SKM-1 treated with dmso at 0.1 percent for 144 hours (cell line): ENCODE measurements around the gene TFF1.
A peak's percentile ranks its signal among the peaks of the same experiment; 100 is the strongest.

Experiments
- DNase-seq: peaks from one replicate; lab custom pipeline; 2025; ENCODE audit not compliant: unreplicated experiment; lab: John Stamatoyannopoulos, UW

TFF1 gene

DNA sequence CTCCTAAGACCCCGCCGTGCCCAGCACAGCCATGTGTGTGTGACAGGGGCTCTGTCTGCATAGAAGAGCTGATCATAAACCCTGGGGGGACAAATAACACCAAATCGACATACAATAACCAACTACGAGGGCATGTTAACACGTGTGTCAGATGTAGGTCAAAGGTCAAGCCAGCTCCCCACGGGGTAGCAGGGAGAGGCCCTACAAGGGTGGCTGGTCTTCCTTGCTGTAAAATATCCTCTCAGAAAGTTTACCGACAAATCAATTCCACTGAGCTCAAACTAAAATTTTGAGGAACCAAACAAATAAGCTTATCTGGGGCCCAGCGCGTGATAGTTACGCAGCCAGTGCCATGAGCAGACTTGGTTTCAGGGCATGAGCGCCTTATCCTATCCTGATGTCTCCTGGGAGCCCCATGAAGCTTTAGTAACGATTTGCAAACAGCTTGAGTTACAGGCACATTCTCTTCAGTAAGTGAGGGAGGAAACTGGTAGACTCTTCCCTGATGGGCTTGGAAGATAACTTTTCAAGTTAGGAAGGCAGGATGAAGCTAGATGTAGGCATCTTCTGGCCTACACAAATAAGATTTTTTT, 32.2 kb upstream of the TFF1 start:
- no peak for DNase-seq

DNA sequence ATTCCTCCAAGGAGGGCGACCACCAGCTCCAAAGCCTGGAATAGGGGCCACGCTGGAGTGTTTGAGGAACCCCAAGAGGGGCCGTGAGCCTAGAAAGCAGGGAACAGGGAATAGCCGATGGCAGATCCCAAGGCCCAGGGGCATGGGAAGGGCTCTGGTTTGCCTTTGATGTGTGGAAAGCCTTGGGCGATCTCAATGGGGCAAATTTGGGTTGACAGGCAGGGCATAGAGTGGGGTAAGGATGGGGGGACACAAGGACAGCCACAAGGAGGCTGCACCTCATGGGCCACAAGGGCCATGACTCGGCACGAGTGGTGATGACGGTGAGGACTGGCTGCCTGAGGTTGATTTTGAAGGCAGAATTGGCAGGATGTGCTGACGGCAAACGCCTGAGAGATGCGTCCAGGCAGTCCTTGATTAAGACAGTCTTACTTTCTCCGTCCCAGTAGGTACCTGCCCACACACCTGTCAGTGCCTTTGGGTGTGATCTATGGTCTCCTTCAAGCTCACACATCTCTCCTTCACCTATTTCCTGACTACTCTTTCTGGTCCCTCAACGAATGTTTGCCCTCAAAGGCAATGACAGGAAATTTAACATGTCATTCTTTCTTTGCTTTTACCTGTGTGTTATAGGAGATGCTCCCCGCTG, 31.5 kb upstream of the TFF1 start:
- no peak for DNase-seq

DNA sequence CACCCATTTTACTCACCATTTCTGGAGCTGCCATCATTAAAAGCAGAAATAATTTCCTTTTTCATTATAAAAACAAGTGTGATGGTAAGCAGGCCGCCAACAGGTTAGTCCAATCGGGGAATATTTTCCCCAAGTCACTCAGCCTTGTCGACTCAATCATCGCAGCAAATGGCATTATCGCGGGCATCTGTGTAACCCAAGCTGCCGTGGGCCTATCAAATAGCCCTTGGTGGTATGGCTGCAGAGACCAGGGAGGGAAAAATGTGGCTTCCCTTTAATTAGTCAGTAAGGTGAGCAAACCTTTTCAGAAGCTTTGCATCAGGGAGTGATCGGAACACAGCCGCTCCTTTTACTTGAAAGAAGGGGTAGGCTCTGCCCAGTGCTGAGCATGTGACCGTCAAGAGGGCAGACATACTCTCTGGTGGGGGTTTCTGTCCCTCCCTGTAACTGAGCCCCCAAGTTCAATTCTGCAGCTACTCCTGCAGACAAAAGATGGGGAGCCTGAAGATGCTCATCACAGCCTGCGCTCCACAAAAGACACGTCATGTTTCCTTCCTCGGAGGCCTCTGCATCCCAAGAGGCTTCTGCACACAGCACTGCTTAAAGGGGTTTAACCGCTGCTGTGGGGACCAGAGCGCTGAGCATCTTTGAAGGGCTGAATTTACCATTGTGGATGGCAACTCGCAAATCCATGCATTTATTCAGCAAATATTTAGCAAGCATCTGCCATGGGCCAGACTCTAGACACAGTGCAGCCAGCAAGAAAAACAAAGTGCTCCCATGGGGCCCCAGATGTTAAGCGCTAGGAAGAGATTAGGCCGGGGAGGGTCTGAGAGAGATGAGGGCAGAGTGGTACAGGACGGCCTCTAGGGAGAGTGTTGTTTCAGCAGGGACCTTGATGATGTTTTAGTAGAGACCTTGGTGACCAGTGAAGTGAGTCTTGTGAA, 30.7 kb upstream of the TFF1 start:
- no peak for DNase-seq

DNA sequence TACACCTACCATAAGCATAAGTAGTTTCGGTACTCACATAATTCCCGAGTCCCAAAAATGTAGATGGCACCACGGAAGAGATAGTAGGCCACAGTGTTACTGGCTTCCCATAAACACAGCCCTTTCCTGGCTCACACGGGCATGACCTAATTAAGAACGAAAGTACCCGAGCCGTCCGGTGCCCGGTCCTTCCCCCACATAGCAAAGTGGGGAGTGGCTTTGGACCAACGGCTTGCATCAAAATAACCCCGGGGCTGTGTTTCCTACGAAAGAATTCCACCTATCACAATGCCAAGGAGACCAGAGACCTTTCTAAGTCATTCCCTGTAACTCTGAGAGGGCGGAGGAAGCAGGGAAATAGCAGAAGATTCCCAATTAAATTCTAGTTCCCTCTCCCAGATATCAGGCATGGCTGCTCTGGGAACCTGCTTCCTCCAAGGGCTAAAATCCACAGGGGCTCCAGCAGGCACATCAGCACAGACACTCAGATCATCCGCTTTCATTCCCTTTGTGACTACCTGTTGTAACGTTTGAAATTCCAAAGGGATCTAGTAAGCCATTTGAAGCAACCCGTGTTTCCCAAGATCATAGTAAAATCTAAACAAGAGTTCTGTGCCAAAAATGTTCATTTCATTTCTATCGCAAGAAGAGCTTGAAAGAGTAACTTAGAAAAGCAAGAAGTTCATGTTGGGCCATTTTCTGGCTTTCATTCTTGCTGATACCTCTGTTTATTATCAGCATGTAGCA, 29.7 kb upstream of the TFF1 start, which contains the start of gene TMPRSS3:
TMPRSS3 (minus strand) TSS at position 148 of the 747 bp plus-strand sequence. CDS start 635 bp downstream, outside the sequence.
- no peak for DNase-seq

DNA sequence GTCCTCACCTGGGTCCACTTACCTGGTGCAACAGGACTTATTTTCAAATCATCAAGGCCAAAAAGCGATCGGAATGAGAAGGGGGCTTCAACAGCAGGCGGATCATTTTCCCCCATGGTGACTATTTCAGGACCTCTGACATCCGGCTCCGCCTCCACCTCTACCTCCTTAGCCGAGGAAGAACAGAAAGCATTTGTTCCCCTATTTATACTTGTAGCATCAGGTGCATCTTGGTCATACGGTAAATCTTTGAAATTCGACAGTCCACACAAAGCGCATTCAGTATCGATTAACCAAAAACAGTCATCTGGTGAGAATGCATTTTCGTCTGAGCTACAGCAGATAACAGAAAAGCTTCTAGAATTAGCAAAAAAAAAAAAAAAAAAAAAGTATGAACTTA, 29.0 kb upstream of the TFF1 start:
- DNase-seq = no peak

DNA sequence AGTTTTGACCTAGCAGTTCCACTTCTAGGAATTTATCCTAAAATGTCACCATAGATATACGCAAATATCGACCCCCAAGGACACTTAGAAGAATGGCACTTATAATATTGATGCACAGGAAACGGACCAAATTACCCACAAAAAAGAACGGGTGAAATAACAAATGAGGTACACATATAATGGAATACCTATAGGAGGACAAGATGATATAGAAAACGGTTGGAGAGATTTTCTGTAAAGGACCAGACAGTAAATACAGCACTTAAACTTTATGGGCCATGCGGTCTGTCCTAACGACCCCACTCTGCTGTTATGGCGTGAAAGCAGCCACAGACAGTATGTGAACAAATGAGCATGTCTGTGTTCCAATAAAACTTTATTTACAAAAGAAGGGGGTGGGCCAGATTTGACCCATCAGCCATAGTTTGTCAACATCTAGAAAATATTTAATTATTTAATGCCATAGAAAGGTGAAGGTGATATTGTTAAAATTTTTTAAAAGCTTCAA, 27.2 kb upstream of the TFF1 start:
- no peak for DNase-seq

DNA sequence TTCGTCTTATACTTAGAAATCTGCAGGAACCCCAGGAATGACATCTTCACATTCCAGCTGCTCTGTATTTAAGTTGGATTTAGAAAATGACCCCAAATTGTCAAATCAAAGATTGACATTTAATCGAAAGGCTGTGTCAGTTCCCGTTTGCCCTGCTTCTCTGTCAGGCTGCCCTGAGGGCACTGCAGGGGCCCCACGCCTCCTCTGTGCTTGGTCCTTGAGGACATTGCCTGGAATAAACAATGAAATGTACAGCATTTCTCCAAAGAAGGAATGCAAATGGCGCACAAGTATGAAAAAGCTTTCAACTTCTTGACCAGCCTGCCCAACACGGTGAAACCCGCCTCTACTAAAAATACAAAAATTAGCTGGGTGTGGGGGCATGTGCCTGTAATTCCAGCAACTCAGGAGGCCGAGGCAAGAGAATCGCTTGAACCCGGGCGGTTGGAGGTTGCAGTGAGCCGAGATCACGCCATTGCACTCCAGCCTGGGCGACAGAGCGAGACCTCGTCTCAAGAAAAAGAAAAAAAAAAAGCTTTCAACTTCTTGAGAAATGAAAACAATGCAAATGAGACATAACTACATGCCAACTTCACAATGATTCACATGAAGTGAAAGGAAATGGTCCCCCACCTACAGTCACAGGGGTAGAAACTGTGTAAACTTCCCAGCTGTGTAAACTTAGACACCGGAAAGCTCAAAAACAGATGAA, 26.6 kb upstream of the TFF1 start:
- DNase-seq = no peak

DNA sequence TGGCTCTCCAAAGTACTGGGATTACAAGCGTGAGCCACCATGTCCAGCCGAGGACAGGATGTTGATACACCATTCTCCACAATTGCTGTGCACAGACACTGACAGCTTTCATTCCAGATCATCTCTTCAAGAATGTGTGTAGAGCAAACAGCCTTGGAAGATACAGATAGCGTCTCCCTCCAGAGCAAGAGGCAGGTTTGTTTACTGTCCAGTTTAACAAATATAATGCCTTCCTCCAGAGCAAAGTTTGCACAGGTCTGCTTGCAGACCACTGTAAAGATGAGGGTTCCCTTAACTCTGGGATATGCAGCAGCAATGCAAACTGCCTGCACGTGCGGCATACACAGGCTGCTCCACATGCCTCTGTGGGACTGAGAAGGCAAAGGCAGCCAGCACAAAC, 25.0 kb upstream of the TFF1 start:
- DNase-seq = no peak

DNA sequence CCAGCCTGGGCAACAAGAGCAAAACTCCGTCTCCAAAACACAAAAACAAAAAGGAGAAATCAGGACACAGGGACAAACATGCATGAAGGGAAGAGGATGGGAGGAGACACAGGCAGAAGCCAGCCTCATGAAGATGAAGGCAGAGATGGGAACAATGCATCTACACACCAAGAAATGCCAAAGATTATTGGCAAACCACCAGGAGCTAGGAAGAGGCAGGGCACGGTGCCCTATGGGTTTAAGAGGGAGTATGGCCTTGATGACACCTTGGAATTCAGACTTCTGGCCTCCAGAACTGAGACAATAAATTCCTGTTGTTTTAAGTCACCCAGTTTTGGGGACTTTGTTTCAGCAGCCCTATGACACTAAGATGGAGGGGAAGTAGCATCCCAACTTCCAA, 24.4 kb upstream of the TFF1 start:
- no peak for DNase-seq

DNA sequence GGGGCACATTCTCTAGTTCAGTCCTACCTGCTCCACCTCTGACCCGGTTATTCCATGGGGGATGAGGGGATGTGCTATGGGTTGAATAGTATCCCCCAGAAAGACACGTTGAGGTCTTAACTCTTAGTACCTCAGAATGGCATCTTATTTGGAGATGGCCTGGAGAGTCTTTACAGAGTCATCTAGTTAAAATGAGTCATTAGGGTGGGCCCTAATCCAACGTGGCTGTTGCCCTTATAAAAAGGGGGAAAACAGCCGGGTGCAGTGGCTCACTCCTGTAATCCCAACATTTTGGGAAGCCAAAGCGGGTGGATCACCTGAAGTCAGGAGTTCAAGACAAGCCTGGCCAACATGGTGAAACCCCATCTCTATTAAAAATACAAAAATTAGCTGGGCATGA, 23.9 kb upstream of the TFF1 start:
- DNase-seq = no peak

DNA sequence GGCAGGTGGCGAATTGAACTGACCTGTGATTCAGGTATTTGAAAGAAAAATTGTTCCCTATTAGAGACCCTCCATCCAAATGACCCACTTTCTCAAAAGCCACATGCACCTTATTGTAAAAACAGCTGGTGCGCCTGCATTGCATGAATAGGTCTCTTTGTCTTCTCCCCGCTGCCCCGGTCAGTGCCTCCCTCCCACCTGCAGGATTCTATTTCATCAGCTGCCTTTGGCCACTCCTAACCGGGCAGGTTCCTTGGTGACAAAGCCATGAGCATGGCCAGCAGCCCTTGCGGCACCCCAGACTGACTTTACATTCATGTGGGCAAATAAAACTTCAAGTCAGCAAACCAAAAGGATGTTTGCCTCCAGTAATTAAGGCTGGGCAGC, 23.1 kb upstream of the TFF1 start:
- DNase-seq = no peak

DNA sequence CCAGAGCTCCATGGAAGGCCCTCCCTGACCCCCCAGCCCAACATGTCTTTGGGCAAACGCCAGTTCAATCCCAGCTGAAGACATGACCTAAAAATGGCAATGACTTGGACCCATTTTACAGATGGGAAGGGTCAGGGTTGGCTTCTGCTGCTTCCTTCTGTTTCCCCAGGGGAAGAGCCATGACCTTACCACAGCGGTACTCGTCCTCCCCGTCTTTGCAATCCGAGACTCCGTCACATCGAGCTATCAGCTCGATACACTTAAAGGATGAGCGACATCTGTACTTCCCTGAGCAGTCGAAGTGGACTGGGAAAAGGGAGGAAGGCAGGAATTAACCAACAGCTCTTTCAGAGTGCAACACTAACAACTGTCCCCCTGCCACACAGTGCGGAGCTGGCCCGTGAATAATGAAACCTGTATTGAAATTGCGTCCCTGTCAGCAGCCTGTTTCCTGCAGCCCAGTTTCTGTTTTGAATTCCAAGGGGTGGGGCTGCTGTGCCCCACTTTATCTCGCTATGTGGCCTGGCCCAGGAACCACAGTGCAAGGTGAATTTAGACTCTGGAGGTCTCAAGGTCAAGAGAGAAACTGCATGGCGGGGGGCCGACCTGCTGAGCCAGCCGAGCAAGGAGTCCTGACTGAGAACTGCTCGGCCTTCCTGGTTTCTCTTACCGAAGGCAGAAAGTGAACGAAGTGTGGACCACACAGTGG, 22.6 kb upstream of the TFF1 start:
- DNase-seq = no peak

DNA sequence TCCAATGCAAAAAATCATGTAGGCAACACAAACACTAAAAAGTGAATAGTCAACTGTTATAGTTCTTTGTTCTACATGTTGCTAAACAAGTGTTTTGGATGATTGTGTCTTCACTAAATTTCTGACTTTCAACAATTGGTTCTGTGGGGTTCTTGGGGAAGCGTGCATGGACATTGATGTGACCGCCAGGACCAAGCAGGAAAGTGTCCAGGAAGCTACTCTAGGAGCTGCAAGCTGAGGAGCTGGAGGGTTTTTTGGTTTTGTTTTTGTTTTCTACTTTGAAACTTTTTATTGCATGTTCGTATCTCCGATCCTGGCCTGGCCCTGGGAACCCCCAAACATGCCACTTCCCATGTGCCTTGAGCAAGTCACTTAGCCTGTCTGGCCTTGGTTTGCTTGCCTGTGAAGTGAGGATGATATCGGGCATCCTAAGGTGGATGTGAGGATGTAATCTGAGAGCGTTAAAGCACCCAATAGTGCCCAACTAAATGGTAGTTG, 21.6 kb upstream of the TFF1 start:
- DNase-seq = no peak

DNA sequence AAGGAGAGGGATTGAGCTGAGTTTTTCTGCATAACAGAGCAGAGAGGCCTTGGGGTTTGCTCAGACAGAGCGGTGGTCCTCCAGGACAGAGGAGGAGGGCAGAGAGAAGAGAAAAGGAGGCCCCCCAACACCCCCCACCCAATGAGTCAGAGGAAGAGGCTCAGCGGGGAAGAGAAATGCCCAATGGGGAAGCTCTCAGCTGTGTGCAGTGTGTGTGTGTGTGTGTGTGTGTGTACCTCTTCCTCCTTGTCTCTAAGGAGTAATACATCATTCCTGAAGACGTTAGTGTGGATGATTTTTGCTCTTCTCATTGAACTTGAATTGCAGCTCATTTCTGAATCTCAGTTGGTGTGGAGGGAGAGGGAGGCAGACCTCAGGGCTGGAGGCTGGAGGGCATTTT, 20.8 kb upstream of the TFF1 start:
- no peak for DNase-seq

DNA sequence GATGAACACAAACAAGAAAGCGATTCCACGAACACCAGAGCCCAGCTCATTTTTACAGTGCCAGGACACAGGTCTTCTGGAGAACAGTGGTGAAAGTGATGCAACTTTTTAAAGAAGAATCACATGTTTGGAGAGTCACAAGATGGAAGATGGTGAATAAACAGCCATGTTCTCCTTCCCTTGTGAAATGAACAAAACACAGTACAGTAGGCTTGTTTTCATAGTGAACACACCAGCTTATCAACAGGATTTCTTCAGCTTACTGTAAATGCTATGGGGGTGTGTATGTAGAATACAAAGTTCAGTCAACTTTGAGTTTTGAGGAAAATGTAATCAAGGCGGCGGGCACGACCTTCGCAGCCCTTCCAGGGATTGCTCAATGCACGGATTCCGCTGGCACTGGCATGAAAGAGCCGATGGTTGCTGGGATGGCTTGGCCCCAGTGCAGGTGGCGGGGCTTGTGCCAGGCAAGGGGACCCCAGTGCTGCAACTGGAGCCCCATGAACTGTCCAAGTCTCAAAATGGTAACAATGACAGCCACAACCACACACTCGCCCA, 19.8 kb upstream of the TFF1 start:
- DNase-seq = no peak

DNA sequence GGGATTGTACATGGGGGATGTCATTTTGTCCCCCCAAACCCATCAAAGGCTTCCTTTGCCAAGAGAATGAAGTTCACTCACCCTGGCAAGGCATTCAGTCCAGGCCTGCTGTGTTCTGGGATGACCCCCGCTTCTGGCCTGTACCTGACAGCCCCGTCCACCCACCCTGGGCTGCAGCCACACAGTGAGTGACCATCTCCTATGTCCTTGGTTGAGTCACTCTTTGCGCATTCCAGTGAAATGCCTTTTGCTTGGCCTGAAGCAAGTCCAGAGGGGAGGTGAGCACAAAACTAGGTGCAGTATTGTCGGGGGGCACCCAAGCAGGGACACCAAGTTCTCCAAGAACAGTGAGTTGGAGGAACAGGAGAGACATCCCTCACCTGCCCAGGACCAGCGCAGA, 19.3 kb upstream of the TFF1 start:
- no peak for DNase-seq

DNA sequence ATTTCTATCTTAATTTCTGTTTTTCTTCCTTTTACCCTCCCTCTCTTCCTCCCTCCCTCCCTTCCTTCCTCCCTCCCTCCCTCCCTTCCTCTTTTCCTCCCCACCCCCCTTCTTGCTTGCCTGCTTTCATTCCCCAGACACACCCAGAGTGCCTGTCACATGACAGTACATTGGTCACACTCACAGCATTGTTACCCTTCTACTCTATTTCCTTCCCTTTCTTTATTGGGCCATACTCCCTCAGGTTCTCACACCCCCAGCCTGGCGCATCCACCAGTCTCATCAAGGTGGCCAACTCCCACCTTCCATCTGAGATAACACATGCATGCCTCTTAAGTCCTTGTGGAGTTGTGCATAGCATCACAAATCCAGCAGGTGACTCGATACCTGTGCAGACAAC, 18.7 kb upstream of the TFF1 start:
- peak; percentile 1 for DNase-seq

DNA sequence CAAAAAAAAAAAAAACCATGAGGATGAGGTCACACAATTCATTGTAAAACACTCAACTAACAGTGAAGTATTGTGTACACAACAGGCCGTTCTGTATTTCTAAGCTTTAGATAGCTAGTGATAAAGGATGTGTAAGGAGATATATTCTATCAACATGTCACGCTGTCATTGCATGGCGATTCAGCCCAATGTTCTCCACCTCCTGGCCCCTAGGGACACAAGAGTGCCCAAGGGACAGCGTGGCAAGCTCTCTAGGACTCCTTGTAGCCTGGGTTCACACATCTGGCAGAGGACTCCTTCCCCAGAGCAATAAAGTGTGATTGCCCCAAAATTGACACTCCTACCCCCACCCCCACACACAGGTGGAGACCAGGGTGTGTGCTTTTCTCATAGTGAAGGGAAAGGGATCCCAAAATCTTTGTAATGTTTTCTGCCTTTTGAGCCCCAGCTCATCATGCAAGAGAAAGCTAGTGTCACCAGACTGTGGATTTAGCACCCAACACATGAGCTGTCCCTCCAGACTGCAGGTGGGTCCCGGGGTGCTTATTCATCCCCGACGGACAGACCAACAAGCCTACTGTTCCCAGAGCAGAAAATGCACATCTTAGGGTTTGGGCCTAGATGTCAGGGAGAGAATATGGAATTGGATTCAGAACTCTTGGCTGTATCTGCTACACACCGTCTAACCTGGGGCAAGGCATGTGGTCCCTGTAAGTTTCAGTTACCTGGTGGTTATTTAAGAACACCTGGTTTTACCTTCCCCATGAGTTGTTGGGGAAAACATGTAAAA, 18.0 kb upstream of the TFF1 start:
- DNase-seq = no peak

DNA sequence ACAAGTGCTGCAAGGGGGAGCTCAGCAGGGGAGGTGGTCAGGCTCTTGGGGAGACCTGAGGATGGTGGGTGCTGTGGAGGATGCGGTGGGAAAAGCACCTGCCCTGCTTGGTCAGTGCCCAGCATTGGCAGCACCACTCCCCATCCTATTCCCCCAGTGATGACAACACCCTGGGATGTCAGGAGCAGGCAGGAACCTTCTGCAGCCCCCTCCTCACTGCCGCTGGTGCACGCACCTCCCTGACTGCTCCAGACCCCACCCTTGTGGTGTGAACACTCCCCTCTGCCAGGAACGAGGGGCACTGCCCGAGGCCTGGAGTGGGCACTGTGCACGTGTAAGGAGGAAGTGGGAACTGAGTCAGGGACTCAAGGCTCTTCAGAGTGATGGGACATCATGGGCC, 17.0 kb upstream of the TFF1 start:
- no peak for DNase-seq
